H9 (cell line): ENCODE results near the gene PCSK6. TPM values are rescaled to one million over a fixed set of nuclear protein-coding genes. Genes with fewer than 3 reads are reported as not detected.

Source experiments
- DNase-seq: peaks from one replicate; pipeline ENCODE4 v3.0.0-alpha.2; 2017
- H2AFZ ChIP-seq: one replicate; pipeline ENCODE4 v1.6.1; 2013; ENCODE audit warnings: mild to moderate bottlenecking, low read length, control low read depth, moderate library complexity
- H2AK5ac ChIP-seq: 2 replicates; pipeline ENCODE4 v1.6.1; 2013; ENCODE audit warnings: low read length, control low read depth, mixed read lengths; ENCODE audit not compliant: insufficient read length
- H2BK120ac ChIP-seq: one replicate; pipeline ENCODE4 v1.6.1; 2013; ENCODE audit warnings: low read depth, mild to moderate bottlenecking, low read length, control low read depth, inconsistent platforms; ENCODE audit not compliant: poor library complexity, severe bottlenecking
- H2BK12ac ChIP-seq: 2 replicates; pipeline ENCODE4 v1.6.1; 2013; ENCODE audit warnings: low read length, control low read depth, mixed read lengths, low read depth; ENCODE audit not compliant: insufficient read length
- H2BK15ac ChIP-seq: 2 replicates; pipeline ENCODE4 v1.6.1; 2013; ENCODE audit warnings: low read depth, low read length, control low read depth
- H2BK20ac ChIP-seq: one replicate; pipeline ENCODE4 v1.6.1; 2013; ENCODE audit warnings: low read depth, mild to moderate bottlenecking, low read length, control low read depth, inconsistent platforms; ENCODE audit not compliant: poor library complexity, severe bottlenecking
- H2BK5ac ChIP-seq: 2 replicates; pipeline ENCODE4 v1.6.1; 2013; ENCODE audit warnings: low read length, control low read depth, mixed read lengths; ENCODE audit not compliant: insufficient read length
- H3K14ac ChIP-seq: 2 replicates; pipeline ENCODE4 v1.6.1; 2013; ENCODE audit warnings: low read length, control low read depth; ENCODE audit not compliant: insufficient read depth
- H3K18ac ChIP-seq: 2 replicates; pipeline ENCODE4 v1.6.1; 2013; ENCODE audit warnings: low read depth, mild to moderate bottlenecking, mixed read lengths, low read length, control low read depth; ENCODE audit not compliant: insufficient read length
- H3K23ac ChIP-seq: 2 replicates; pipeline ENCODE4 v1.6.1; 2013; ENCODE audit warnings: low read length, control low read depth, mixed read lengths, low read depth; ENCODE audit not compliant: insufficient read length
- H3K23me2 ChIP-seq: 2 replicates; pipeline ENCODE4 v1.6.1; 2013; ENCODE audit warnings: low read depth, mild to moderate bottlenecking, mixed read lengths, low read length, control low read depth; ENCODE audit not compliant: insufficient read length, poor library complexity, severe bottlenecking
- H3K27ac ChIP-seq: 2 replicates; pipeline ENCODE4 v1.5.1; 2013; ENCODE audit warnings: low read length, control low read depth, mixed read lengths, low read depth; ENCODE audit not compliant: insufficient read length
- H3K27me3 ChIP-seq: 2 replicates; pipeline ENCODE4 v1.6.1; 2013; ENCODE audit warnings: low read length, control low read depth, inconsistent platforms; ENCODE audit not compliant: insufficient read depth
- H3K4ac ChIP-seq: 2 replicates; pipeline ENCODE4 v1.6.1; 2013; ENCODE audit warnings: low read depth, mild to moderate bottlenecking, control low read depth, inconsistent platforms, low read length, moderate library complexity
- H3K4me1 ChIP-seq: 2 replicates; pipeline ENCODE4 v1.6.1; 2013; ENCODE audit warnings: low read length, control low read depth, inconsistent platforms; ENCODE audit not compliant: insufficient read depth
- H3K4me2 ChIP-seq: 2 replicates; pipeline ENCODE4 v1.6.1; 2013; ENCODE audit warnings: low read length, control low read depth, mixed read lengths; ENCODE audit not compliant: insufficient read length, insufficient read depth
- H3K56ac ChIP-seq: 2 replicates; pipeline ENCODE4 v1.6.1; 2013; ENCODE audit warnings: low read depth, mild to moderate bottlenecking, mixed read lengths, low read length, control low read depth; ENCODE audit not compliant: insufficient read length
- H3K79me1 ChIP-seq: 2 replicates; pipeline ENCODE4 v1.6.1; 2013; ENCODE audit warnings: low read depth, mild to moderate bottlenecking, moderate library complexity, low read length, control low read depth, inconsistent platforms; ENCODE audit not compliant: insufficient read depth, poor library complexity, severe bottlenecking
- H3K79me2 ChIP-seq: 2 replicates; pipeline ENCODE4 v1.6.1; 2013; ENCODE audit warnings: low read length, control low read depth, inconsistent platforms; ENCODE audit not compliant: insufficient read depth
- H3K9ac ChIP-seq: 2 replicates; pipeline ENCODE4 v1.6.1; 2013; ENCODE audit warnings: low read length, control low read depth, mixed read lengths; ENCODE audit not compliant: insufficient read length; ENCODE audit errors: extremely low read depth
- H3K9me3 ChIP-seq: one replicate; pipeline ENCODE4 v1.6.1; 2013; ENCODE audit warnings: low read depth, low read length, inconsistent platforms; ENCODE audit not compliant: control insufficient read depth
- H3T11ph ChIP-seq: one replicate; pipeline ENCODE4 v1.6.1; 2013; ENCODE audit warnings: mild to moderate bottlenecking, low read length, control low read depth, inconsistent platforms
- H4K20me1 ChIP-seq: one replicate; pipeline ENCODE4 v1.6.1; 2013; ENCODE audit not compliant: control insufficient read depth, insufficient read length, insufficient read depth
- H4K5ac ChIP-seq: 2 replicates; pipeline ENCODE4 v1.6.1; 2013; ENCODE audit warnings: low read depth, mild to moderate bottlenecking, mixed read lengths, low read length, control low read depth; ENCODE audit not compliant: insufficient read length
- H4K8ac ChIP-seq: replicated peaks from 2 replicates; pipeline ENCODE4 v1.6.1; 2013; ENCODE audit warnings: low read length, control low read depth, mixed read lengths, low read depth; ENCODE audit not compliant: insufficient read length
- H4K91ac ChIP-seq: 2 replicates; pipeline ENCODE4 v1.6.1; 2013; ENCODE audit warnings: low read depth, mild to moderate bottlenecking, moderate library complexity, mixed read lengths, low read length, control low read depth; ENCODE audit not compliant: insufficient read length
- H3K27ac Mint-ChIP-seq, 3 experiments: 2 replicates in 2 of 3; 3 replicates in 1 of 3; pipeline ENCODE4 v1.8.0; 2020 to 2021; ENCODE audit warnings: mixed read lengths in 3 of 3, mild to moderate bottlenecking in 1 of 3, moderate library complexity in 1 of 3
- H3K27me3 Mint-ChIP-seq: 2 replicates; pipeline ENCODE4 v1.8.0; 2021; ENCODE audit warnings: low read depth, mild to moderate bottlenecking, moderate library complexity, mixed read lengths
- H3K36me3 Mint-ChIP-seq, 3 experiments: 2 replicates in 2 of 3; 3 replicates in 1 of 3; pipeline ENCODE4 v1.8.0; 2020 to 2021; ENCODE audit warnings: low read depth in 3 of 3, mixed read lengths in 3 of 3; ENCODE audit not compliant: insufficient read depth in 1 of 3
- H3K4me1 Mint-ChIP-seq, 2 experiments: 2 replicates each; pipeline ENCODE4 v1.8.0; 2020; ENCODE audit warnings: mixed read lengths in 2 of 2
- H3K4me3 Mint-ChIP-seq, 2 experiments: 2 replicates in 1 of 2; 3 replicates in 1 of 2; pipeline ENCODE4 v1.8.0; 2020 to 2021; ENCODE audit warnings: mild to moderate bottlenecking in 2 of 2, mixed read lengths in 2 of 2, moderate library complexity in 1 of 2
- H3K9me3 Mint-ChIP-seq, 2 experiments: 2 replicates in 1 of 2; 3 replicates in 1 of 2; pipeline ENCODE4 v1.8.0; 2020; ENCODE audit warnings: mild to moderate bottlenecking in 2 of 2, mixed read lengths in 2 of 2, moderate library complexity in 1 of 2
- WGBS: extraction: QIAGEN DNeasy Blood & Tissue Kit; methylation state at CpG from one replicate; pipeline ENCODE4 v1.1.7; 2013; ENCODE audit warnings: missing lambda C conversion rate, low lambda C conversion rate, mixed read lengths; ENCODE audit not compliant: insufficient read length; ENCODE audit errors: extremely low coverage; 5-methylcytosine and 5-hydroxymethylcytosine counted together
- total RNA-seq: library from RNA; stranded (reverse); gene quantifications from 2 replicates; pipeline ENCODE4 v1.2.1, GENCODE V29; 2021
- TF ChIP-seq, protein P1 (sequence below): fragments of 200-600 bp; sonication (generic); conservative IDR thresholded peaks from 3 replicates; pipeline ENCODE4 v1.8.0; 2021; ENCODE audit warnings: antibody characterized with exemption, mild to moderate bottlenecking

The PCSK6 gene
- total RNA-seq, 1 experiment from 2014 or later: 4.0 TPM

DNA sequence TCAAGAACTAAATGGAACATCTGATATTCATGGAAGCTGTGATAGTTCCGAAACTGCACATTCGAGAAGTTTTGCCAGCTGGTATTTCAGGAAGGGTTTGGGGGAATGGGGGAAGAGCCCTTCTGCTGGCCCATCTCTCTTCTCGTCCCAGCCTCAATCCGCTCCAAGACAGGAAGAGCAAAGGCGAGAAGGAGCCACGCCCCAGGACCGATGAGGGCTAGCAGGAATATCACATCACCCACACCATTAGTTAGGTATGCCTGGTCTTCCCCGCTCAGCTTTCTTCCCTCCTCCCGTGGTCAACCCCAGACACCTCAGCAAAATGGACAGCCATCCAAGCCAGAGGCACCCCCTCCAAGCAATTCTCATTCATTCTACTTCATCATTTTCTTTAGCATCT, 14.9 kb upstream of the PCSK6 start:
- Histone ChIP-seq H3K18ac (no peak overlapping the region), H4K5ac (no peak overlapping the region), H4K8ac (no peak overlapping the region), H3K27me3 (no peaks in the 10 kb centered on the region), H2BK15ac (no peak overlapping the region), H3K4ac (no peak overlapping the region), H3K79me1 (no peaks in the 10 kb centered on the region), H4K91ac (no peak overlapping the region), H2BK20ac (no peak overlapping the region), H3K4me1 (no peaks in the 10 kb centered on the region), H3K14ac (no peak overlapping the region), H3T11ph (no peak overlapping the region), H3K9me3 (no peaks in the 10 kb centered on the region), H2BK5ac (no peak overlapping the region), H2AFZ (no peak overlapping the region), H4K20me1 (no peaks in the 10 kb centered on the region), H3K56ac (no peak overlapping the region), H3K23ac (no peak overlapping the region), H3K79me2 (no peaks in the 10 kb centered on the region), H3K9ac (no peak overlapping the region), H3K4me2 (no peak overlapping the region), H2BK12ac (no peak overlapping the region), H2BK120ac (no peak overlapping the region), H2AK5ac (no peak overlapping the region), H3K23me2 (no peaks in the 10 kb centered on the region), H3K27ac (no peak overlapping the region)
- Mint-ChIP-seq H3K9me3 (no peaks in the 10 kb centered on the region), H3K27me3 (peaks cover 17% of the 10 kb centered on the region), H3K4me3 (no peak overlapping the region), H3K27ac (no peak overlapping the region), H3K4me1 (peaks cover 4 to 15% of the 10 kb centered on the region in 2 experiments; a peak in 2 of 4 replicates), H3K36me3 (no peaks in the 10 kb centered on the region)
- no CpG with 5 or more reads among the region's 9 CpGs for WGBS
- DNase-seq: no peak
- TF ChIP-seq, protein P1, sequence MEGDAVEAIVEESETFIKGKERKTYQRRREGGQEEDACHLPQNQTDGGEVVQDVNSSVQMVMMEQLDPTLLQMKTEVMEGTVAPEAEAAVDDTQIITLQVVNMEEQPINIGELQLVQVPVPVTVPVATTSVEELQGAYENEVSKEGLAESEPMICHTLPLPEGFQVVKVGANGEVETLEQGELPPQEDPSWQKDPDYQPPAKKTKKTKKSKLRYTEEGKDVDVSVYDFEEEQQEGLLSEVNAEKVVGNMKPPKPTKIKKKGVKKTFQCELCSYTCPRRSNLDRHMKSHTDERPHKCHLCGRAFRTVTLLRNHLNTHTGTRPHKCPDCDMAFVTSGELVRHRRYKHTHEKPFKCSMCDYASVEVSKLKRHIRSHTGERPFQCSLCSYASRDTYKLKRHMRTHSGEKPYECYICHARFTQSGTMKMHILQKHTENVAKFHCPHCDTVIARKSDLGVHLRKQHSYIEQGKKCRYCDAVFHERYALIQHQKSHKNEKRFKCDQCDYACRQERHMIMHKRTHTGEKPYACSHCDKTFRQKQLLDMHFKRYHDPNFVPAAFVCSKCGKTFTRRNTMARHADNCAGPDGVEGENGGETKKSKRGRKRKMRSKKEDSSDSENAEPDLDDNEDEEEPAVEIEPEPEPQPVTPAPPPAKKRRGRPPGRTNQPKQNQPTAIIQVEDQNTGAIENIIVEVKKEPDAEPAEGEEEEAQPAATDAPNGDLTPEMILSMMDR: no peak
